B cell (primary cell): ENCODE results near the gene CYP2U1. TPM values are rescaled to one million over a fixed set of nuclear protein-coding genes. Genes with fewer than 3 reads are reported as not detected.

Experiments used
- ATAC-seq: fragments of 200-7000 bp; cut with Tn5 transposase; one replicate; pipeline ENCODE4 v1.10.0; 2021; ENCODE audit warnings: low read depth, mild to moderate bottlenecking, moderate number of reproducible peaks, moderate library complexity
- CTCF ChIA-PET: fragments of 350-600 bp; sonication (Branson Sonifier 250); formaldehyde crosslinking; loops from one replicate; lab custom pipeline; 2021; ENCODE audit warnings: antibody characterized with exemption, inconsistent platforms; lab: Charles Lee
- POLR2A ChIA-PET: fragments of 350-600 bp; sonication (Branson Sonifier 250); formaldehyde crosslinking; loops from one replicate; lab custom pipeline; 2021; ENCODE audit warnings: antibody characterized with exemption; lab: Charles Lee
- DNase-seq: peaks from one replicate; pipeline ENCODE4 v3.0.0; 2013
- H2AFZ ChIP-seq: 2 replicates; pipeline ENCODE4 v1.6.1; 2012; ENCODE audit warnings: mild to moderate bottlenecking, low read depth, low read length; ENCODE audit not compliant: insufficient read depth, poor library complexity, severe bottlenecking
- H3K27ac ChIP-seq, 2 donors: 1 replicate in 1 of 2; 2 replicates in 1 of 2; pipeline ENCODE4 v1.5.1; 2012 to 2013; ENCODE audit warnings: low read length in 2 of 2, mild to moderate bottlenecking in 2 of 2, moderate library complexity in 1 of 2
- H3K27me3 ChIP-seq, 4 experiments: fragments of 200-600 bp in 1 of 4; sonication (generic) in 1 of 4; replicated peaks in 1 of 4; 1 replicate in 2 of 4; 2 replicates in 2 of 4; pipeline versions ENCODE4 v1.6.1 to v1.7.0; 2013 to 2016; ENCODE audit warnings: low read length in 3 of 4, mild to moderate bottlenecking in 2 of 4, mixed read lengths in 1 of 4, moderate library complexity in 1 of 4; ENCODE audit not compliant: insufficient read depth in 4 of 4, control insufficient read depth in 3 of 4; ENCODE audit errors: control extremely low read depth in 1 of 4
- H3K36me3 ChIP-seq, 2 experiments: replicated peaks in 1 of 2; 1 replicate in 1 of 2; 2 replicates in 1 of 2; pipeline versions ENCODE4 v1.6.1 to v1.7.1; 2013; ENCODE audit warnings: low read length in 1 of 2; ENCODE audit not compliant: insufficient read depth in 2 of 2, control insufficient read depth in 1 of 2; ENCODE audit errors: control extremely low read depth in 1 of 2, extremely low read depth in 1 of 2
- H3K4me1 ChIP-seq, 2 donors: fragments of 200-600 bp in 1 of 2; sonication (generic) in 1 of 2; 1 replicate in 1 of 2; 2 replicates in 1 of 2; pipeline versions ENCODE4 v1.5.1 to v1.6.1; 2013 to 2017; ENCODE audit warnings: low read length in 2 of 2; ENCODE audit not compliant: control insufficient read depth in 2 of 2, insufficient read depth in 2 of 2
- H3K4me2 ChIP-seq: replicated peaks from 2 replicates; pipeline ENCODE3; 2012; ENCODE audit warnings: mild to moderate bottlenecking, low read depth, low read length; ENCODE audit not compliant: poor library complexity, severe bottlenecking
- H3K4me3 ChIP-seq, 5 experiments: fragments of 200-600 bp in 1 of 5; sonication (generic) in 1 of 5; 1 replicate in 3 of 5; 2 replicates in 2 of 5; pipeline versions ENCODE4 v1.5.1 to v1.7.0; 2011 to 2016; ENCODE audit warnings: low read length in 4 of 5, mild to moderate bottlenecking in 4 of 5, low read depth in 2 of 5, control low read depth in 1 of 5, moderate library complexity in 1 of 5; ENCODE audit not compliant: insufficient read depth in 1 of 5; ENCODE audit errors: control extremely low read depth in 1 of 5, extremely low read depth in 1 of 5
- H3K79me2 ChIP-seq: fragments of 200-600 bp; sonication (generic); one replicate; pipeline ENCODE4 v1.6.0; 2016; ENCODE audit warnings: low read length; ENCODE audit not compliant: control insufficient read depth, insufficient read depth
- H3K9ac ChIP-seq: fragments of 200-600 bp; sonication (generic); 2 replicates; pipeline ENCODE4 v1.6.1; 2017; ENCODE audit warnings: mild to moderate bottlenecking, low read length, moderate library complexity
- H3K9me3 ChIP-seq, 3 donors: one replicate each; pipeline versions ENCODE4 v1.6.1 to v1.7.1; 2013; ENCODE audit warnings: low read length in 2 of 3; ENCODE audit not compliant: control insufficient read depth in 2 of 3, insufficient read depth in 1 of 3; ENCODE audit errors: control extremely low read depth in 1 of 3
- H4K20me1 ChIP-seq: 2 replicates; pipeline ENCODE4 v1.6.0; 2012; ENCODE audit warnings: mild to moderate bottlenecking, low read length; ENCODE audit not compliant: insufficient read depth, control insufficient read depth, poor library complexity, severe bottlenecking
- H3K27ac Mint-ChIP-seq: one replicate; pipeline ENCODE4 v1.8.0; 2021; ENCODE audit warnings: mixed read lengths
- H3K27me3 Mint-ChIP-seq: one replicate; pipeline ENCODE4 v1.8.0; 2021; ENCODE audit warnings: mixed read lengths
- H3K4me1 Mint-ChIP-seq: one replicate; pipeline ENCODE4 v1.8.0; 2021; ENCODE audit warnings: mixed read lengths
- H3K4me3 Mint-ChIP-seq: one replicate; pipeline ENCODE4 v1.8.0; 2021; ENCODE audit warnings: mixed read lengths
- H3K9me3 Mint-ChIP-seq: one replicate; pipeline ENCODE4 v1.8.0; 2022; ENCODE audit warnings: mixed read lengths; ENCODE audit not compliant: insufficient read depth
- EZH2 ChIP-seq: IDR thresholded peaks from 2 replicates; pipeline ENCODE4 v1.6.1; 2012; ENCODE audit warnings: borderline replicate concordance, low read depth, mild to moderate bottlenecking, moderate library complexity, low read length; ENCODE audit not compliant: insufficient read depth, poor library complexity, severe bottlenecking
- WGBS: methylation state at CpG from one replicate; pipeline ENCODE4 v1.1.5; 2013; ENCODE audit warnings: missing lambda C conversion rate; ENCODE audit not compliant: insufficient coverage; 5-methylcytosine and 5-hydroxymethylcytosine counted together
- intact Hi-C: fragments of 100-400 bp; cut with micrococcal nuclease; formaldehyde crosslinking; loops from one replicate; pipeline ENCODE4 v1.10.0; 2022
- polyA plus RNA-seq: library from polyadenylated mRNA; depleted of rRNA; stranded (reverse); fragments of >200 nt; gene quantifications from 2 replicates; pipeline ENCODE4 v1.2.3, GENCODE V29; 2012
- total RNA-seq, 2 donors: library from RNA; stranded (reverse); fragments of 120-200 nt in 1 of 2; gene quantifications; 1 replicate in 1 of 2; 2 replicates in 1 of 2; pipeline versions ENCODE4 v1.2.3 to v1.2.4, GENCODE V29; 2013 to 2022
- TF ChIP-seq, protein P1 (sequence below): fragments of 200-600 bp; IDR thresholded peaks from one replicate; pipeline ENCODE4 v1.8.0; 2022; ENCODE audit warnings: antibody characterized with exemption, mild to moderate bottlenecking

CYP2U1 gene
- total and polyA plus RNA-seq, 2 donors (not counting 1 experiment from before 2014, with no cell fraction given): 6.1 to 17.6 TPM

DNA sequence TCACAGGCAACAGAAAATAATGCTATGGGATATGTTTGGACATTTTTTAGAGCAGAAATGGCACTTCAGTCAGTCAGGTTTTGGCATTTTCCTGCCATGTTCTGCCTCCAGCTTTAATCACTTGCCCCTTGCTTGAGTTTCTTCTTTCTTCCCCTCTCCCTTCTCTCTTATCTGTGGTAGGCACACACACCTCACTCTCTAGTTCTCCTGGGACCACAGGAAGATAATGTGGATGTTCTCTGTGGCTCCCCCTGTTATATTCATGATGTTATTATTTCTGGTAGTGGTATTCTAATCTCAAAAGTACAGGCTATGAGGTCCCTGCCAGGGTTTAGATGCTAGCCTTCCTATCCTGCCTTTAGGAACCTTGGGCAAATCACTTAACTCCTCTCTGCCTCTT, 63.5 kb downstream of the CYP2U1 start:
- H3K4me3 Mint-ChIP-seq: no peak overlapping the region
- H3K4me2 ChIP-seq: no peak overlapping the region
- no peak for ATAC-seq
- ChIA-PET POLR2A (no interaction called here), CTCF (interaction anchor here (0.6 to 3.4 kb wide), 3 partner anchors 19 to 95 kb away, joined by 3 to 15 read pairs (median 3); no protein-coding TSS in a partner anchor)
- no peak overlapping the region for H3K9ac ChIP-seq
- H3K9me3 ChIP-seq: no peaks in the 10 kb centered on the region
- H3K27me3 ChIP-seq: no peaks in the 10 kb centered on the region
- no peak for DNase-seq
- TF ChIP-seq, protein P1, sequence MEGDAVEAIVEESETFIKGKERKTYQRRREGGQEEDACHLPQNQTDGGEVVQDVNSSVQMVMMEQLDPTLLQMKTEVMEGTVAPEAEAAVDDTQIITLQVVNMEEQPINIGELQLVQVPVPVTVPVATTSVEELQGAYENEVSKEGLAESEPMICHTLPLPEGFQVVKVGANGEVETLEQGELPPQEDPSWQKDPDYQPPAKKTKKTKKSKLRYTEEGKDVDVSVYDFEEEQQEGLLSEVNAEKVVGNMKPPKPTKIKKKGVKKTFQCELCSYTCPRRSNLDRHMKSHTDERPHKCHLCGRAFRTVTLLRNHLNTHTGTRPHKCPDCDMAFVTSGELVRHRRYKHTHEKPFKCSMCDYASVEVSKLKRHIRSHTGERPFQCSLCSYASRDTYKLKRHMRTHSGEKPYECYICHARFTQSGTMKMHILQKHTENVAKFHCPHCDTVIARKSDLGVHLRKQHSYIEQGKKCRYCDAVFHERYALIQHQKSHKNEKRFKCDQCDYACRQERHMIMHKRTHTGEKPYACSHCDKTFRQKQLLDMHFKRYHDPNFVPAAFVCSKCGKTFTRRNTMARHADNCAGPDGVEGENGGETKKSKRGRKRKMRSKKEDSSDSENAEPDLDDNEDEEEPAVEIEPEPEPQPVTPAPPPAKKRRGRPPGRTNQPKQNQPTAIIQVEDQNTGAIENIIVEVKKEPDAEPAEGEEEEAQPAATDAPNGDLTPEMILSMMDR: no peak
- no peak for TF ChIP-seq EZH2
- peaks cover 53% of the 10 kb centered on the region for H3K4me1 Mint-ChIP-seq
- no peak overlapping the region for H3K27ac ChIP-seq
- intact Hi-C loops: no loop called here
- H3K36me3 ChIP-seq: peaks cover 0 to 4% of the 10 kb centered on the region in 2 experiments
- no peaks in the 10 kb centered on the region for H3K27me3 Mint-ChIP-seq
- no peak overlapping the region for H3K27ac Mint-ChIP-seq
- H3K4me3 ChIP-seq: no peak overlapping the region
- H2AFZ ChIP-seq: no peak overlapping the region
- H4K20me1 ChIP-seq: peaks cover 9% of the 10 kb centered on the region
- H3K9me3 Mint-ChIP-seq: no peaks in the 10 kb centered on the region
- peaks cover 25 to 39% of the 10 kb centered on the region in 2 donors for H3K4me1 ChIP-seq
- H3K79me2 ChIP-seq: peaks cover 72% of the 10 kb centered on the region

- H3K27ac ChIP-seq: no peak overlapping the region
- H3K9me3 ChIP-seq: no peaks in the 10 kb centered on the region
- no peak for TF ChIP-seq EZH2
- TF ChIP-seq, protein P1: no peak
- Mint-ChIP-seq H3K4me1 (peaks cover 37% of the 10 kb centered on the region), H3K9me3 (no peaks in the 10 kb centered on the region), H3K27ac (no peak overlapping the region), H3K27me3 (no peaks in the 10 kb centered on the region), H3K4me3 (no peak overlapping the region)
- no peak overlapping the region for H3K4me2 ChIP-seq
- ChIA-PET CTCF (interaction anchor here (0.7 to 3.4 kb wide), 2 partner anchors 23 to 289 kb away, joined by 4 to 19 read pairs; no protein-coding TSS in a partner anchor), POLR2A (no interaction called here)
- H3K27me3 ChIP-seq: no peaks in the 10 kb centered on the region
- intact Hi-C loops: no loop called here
- no peak overlapping the region for H3K9ac ChIP-seq
- WGBS: 71% methylated on average over 4 of the region's 5 CpGs
- H3K79me2 ChIP-seq: peaks cover 56% of the 10 kb centered on the region
- H3K36me3 ChIP-seq: peaks cover 5 to 9% of the 10 kb centered on the region in 2 experiments
- no peak overlapping the region for H3K4me3 ChIP-seq
- no peak overlapping the region for H2AFZ ChIP-seq
- H4K20me1 ChIP-seq: peaks cover 9% of the 10 kb centered on the region
- ATAC-seq: no peak
- peaks cover 17 to 22% of the 10 kb centered on the region in 2 donors for H3K4me1 ChIP-seq
- DNase-seq: no peak
Measured at GRCh38 chr4:107996949-107997788, 65.8 kb downstream of the CYP2U1 start.
